GM23338 (cell line): ENCODE measurements around the gene PFN2. TPM values are rescaled to one million over a fixed set of nuclear protein-coding genes. Genes with fewer than 3 reads are reported as not detected.

ENCODE experiments used
- ATAC-seq: fragments of 200-7000 bp; cut with Tn5 transposase; 3 replicates; pipeline ENCODE4 v1.9.1; 2020
- DNase-seq: peaks from one replicate; pipeline ENCODE4 v3.0.0-alpha.2; 2015; ENCODE audit warnings: low spot score
- H2AFZ ChIP-seq: fragments of 200-600 bp; sonication (generic); 2 replicates; pipeline ENCODE4 v1.8.0; 2016; ENCODE audit warnings: antibody characterized with exemption, mild to moderate bottlenecking, moderate library complexity
- H3F3A ChIP-seq: fragments of 200-600 bp; sonication (generic); replicated peaks from 2 replicates; pipeline ENCODE4 v1.8.0; 2017; ENCODE audit warnings: antibody characterized with exemption, mixed run types, low read depth
- H3K27ac ChIP-seq: fragments of 200-600 bp; sonication (generic); 2 replicates; pipeline ENCODE4 v1.6.1; 2016; ENCODE audit warnings: low read depth
- H3K27me3 ChIP-seq: fragments of 200-600 bp; sonication (generic); 2 replicates; pipeline ENCODE4 v1.8.0; 2016; ENCODE audit warnings: mild to moderate bottlenecking, mixed run types, moderate library complexity; ENCODE audit not compliant: insufficient read depth
- H3K36me3 ChIP-seq: fragments of 200-600 bp; sonication (generic); 2 replicates; pipeline ENCODE4 v1.8.0; 2016; ENCODE audit warnings: mild to moderate bottlenecking; ENCODE audit not compliant: insufficient read depth
- H3K4me1 ChIP-seq: fragments of 200-600 bp; sonication (generic); 2 replicates; pipeline ENCODE4 v1.8.0; 2016; ENCODE audit warnings: mild to moderate bottlenecking, moderate library complexity; ENCODE audit not compliant: insufficient read depth
- H3K4me2 ChIP-seq: fragments of 200-600 bp; sonication (generic); 2 replicates; pipeline ENCODE4 v1.7.1; 2017; ENCODE audit warnings: mixed run types
- H3K4me3 ChIP-seq: fragments of 200-600 bp; sonication (generic); 2 replicates; pipeline ENCODE4 v1.6.1; 2016; ENCODE audit warnings: mixed run types
- H3K79me2 ChIP-seq: fragments of 200-600 bp; sonication (generic); replicated peaks from 2 replicates; pipeline ENCODE4 v1.8.0; 2017; ENCODE audit warnings: mild to moderate bottlenecking; ENCODE audit not compliant: insufficient read depth
- H3K9me2 ChIP-seq: fragments of 200-600 bp; sonication (generic); 2 replicates; pipeline ENCODE4 v1.8.0; 2017; ENCODE audit not compliant: insufficient read depth
- H4K20me1 ChIP-seq: fragments of 200-600 bp; sonication (generic); replicated peaks from 2 replicates; pipeline ENCODE4 v1.8.0; 2017; ENCODE audit warnings: mild to moderate bottlenecking; ENCODE audit not compliant: insufficient read depth
- H3K27ac Mint-ChIP-seq: 2 replicates; pipeline ENCODE4 v1.8.0; 2020; ENCODE audit warnings: inconsistent platforms, mild to moderate bottlenecking, moderate library complexity, mixed read lengths
- H3K27me3 Mint-ChIP-seq: 3 replicates; pipeline ENCODE4 v1.8.0; 2022; ENCODE audit warnings: low read depth, mild to moderate bottlenecking, moderate library complexity, mixed read lengths, inconsistent platforms; ENCODE audit not compliant: insufficient read depth, poor library complexity
- H3K36me3 Mint-ChIP-seq: 3 replicates; pipeline ENCODE4 v1.8.0; 2021; ENCODE audit warnings: low read depth, mild to moderate bottlenecking, inconsistent platforms, moderate library complexity, mixed read lengths
- H3K4me1 Mint-ChIP-seq: 3 replicates; pipeline ENCODE4 v1.8.0; 2020; ENCODE audit warnings: mild to moderate bottlenecking, inconsistent platforms, mixed read lengths
- H3K4me3 Mint-ChIP-seq: 3 replicates; pipeline ENCODE4 v1.8.0; 2021; ENCODE audit warnings: moderate library complexity, mild to moderate bottlenecking, inconsistent platforms, mixed read lengths
- H3K9me3 Mint-ChIP-seq: 3 replicates; pipeline ENCODE4 v1.8.0; 2020; ENCODE audit warnings: moderate library complexity, mild to moderate bottlenecking, inconsistent platforms, mixed read lengths
- CREB1 ChIP-seq: fragments of 250-450 bp; sonication (Bioruptor Pico); IDR thresholded peaks from 2 replicates; pipeline ENCODE4 v1.5.0; 2020; ENCODE audit warnings: low read depth, mild to moderate bottlenecking, moderate library complexity
- ETS1 ChIP-seq: IDR thresholded peaks from 2 replicates; pipeline ENCODE4 v1.6.1; 2016; ENCODE audit warnings: antibody characterized with exemption
- NANOG ChIP-seq: IDR thresholded peaks from 2 replicates; pipeline ENCODE4 v1.6.1; 2016; ENCODE audit warnings: antibody characterized with exemption, borderline replicate concordance
- POLR2AphosphoS5 ChIP-seq: IDR thresholded peaks from 2 replicates; pipeline ENCODE4 v1.6.1; 2016; ENCODE audit warnings: antibody characterized with exemption, low read depth
- REST ChIP-seq: IDR thresholded peaks from one replicate; pipeline ENCODE4 v1.6.1; 2018; ENCODE audit warnings: antibody characterized with exemption; ENCODE audit not compliant: unreplicated experiment
- STAT1 ChIP-seq: IDR thresholded peaks from one replicate; pipeline ENCODE4 v1.6.1; 2016; ENCODE audit warnings: antibody characterized with exemption; ENCODE audit not compliant: unreplicated experiment
- ZNF114 ChIP-seq: fragments of 250-450 bp; sonication (Bioruptor Pico); IDR thresholded peaks from 2 replicates; pipeline ENCODE4 v1.5.0; 2020; ENCODE audit warnings: mild to moderate bottlenecking, moderate library complexity
- ZNF462 ChIP-seq: fragments of 250-450 bp; sonication (Bioruptor Pico); IDR thresholded peaks from 2 replicates; pipeline ENCODE4 v1.5.0; 2020; ENCODE audit warnings: mild to moderate bottlenecking, moderate library complexity
- polyA plus RNA-seq: library from polyadenylated mRNA; unstranded; fragments of >200 nt; fragmentation: Nextera tagmentation; extraction: Ambion mirVana; gene quantifications from 2 replicates; pipeline ENCODE4 v1.2.1, GENCODE V29; 2016
- total RNA-seq: library from RNA; depleted of rRNA; stranded (reverse); fragments of >200 nt; shearing (Covaris generic); gene quantifications from 2 replicates; pipeline ENCODE4 v1.2.3, GENCODE V29; 2014
- TF ChIP-seq, protein P1 (sequence below), 2 experiments: fragments of 200-600 bp in 1 of 2; sonication (generic) in 1 of 2; conservative IDR thresholded peaks; 2 replicates each; pipeline versions ENCODE4 v1.5.1 to v1.6.1; 2016 to 2017; ENCODE audit warnings: antibody characterized with exemption in 2 of 2, low read depth in 2 of 2, mild to moderate bottlenecking in 2 of 2, moderate library complexity in 1 of 2

PFN2 gene
- total and polyA plus RNA-seq, 2 experiments from 2014 or later, result 183 to 212 TPM

DNA sequence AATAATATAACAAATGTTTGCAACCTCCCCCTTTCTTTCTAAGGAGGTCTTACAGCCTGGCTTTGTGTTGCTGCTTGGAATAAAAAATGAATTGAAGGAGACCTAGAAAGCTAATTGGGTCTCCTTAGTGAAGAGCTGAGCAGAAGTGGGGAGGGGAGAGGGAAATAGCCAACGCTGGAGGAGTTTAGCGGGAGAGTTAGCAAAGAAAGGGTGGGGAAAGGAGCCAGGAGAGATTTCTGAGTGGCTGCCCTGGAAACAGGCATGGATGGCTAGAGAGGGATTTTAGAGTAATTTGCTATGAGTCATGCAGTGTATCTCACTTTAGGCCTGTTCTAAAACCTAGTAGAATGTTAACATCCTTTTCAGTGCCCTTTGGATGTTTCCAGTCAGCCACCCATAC, 45.2 kb upstream of the PFN2 start (continued):
- no peak for TF ChIP-seq REST
- TF ChIP-seq, protein P1, sequence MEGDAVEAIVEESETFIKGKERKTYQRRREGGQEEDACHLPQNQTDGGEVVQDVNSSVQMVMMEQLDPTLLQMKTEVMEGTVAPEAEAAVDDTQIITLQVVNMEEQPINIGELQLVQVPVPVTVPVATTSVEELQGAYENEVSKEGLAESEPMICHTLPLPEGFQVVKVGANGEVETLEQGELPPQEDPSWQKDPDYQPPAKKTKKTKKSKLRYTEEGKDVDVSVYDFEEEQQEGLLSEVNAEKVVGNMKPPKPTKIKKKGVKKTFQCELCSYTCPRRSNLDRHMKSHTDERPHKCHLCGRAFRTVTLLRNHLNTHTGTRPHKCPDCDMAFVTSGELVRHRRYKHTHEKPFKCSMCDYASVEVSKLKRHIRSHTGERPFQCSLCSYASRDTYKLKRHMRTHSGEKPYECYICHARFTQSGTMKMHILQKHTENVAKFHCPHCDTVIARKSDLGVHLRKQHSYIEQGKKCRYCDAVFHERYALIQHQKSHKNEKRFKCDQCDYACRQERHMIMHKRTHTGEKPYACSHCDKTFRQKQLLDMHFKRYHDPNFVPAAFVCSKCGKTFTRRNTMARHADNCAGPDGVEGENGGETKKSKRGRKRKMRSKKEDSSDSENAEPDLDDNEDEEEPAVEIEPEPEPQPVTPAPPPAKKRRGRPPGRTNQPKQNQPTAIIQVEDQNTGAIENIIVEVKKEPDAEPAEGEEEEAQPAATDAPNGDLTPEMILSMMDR (conservative IDR thresholded peaks at IDR 0.05; ENCODE audit: low read depth in 2 of 2), result no peak

DNA sequence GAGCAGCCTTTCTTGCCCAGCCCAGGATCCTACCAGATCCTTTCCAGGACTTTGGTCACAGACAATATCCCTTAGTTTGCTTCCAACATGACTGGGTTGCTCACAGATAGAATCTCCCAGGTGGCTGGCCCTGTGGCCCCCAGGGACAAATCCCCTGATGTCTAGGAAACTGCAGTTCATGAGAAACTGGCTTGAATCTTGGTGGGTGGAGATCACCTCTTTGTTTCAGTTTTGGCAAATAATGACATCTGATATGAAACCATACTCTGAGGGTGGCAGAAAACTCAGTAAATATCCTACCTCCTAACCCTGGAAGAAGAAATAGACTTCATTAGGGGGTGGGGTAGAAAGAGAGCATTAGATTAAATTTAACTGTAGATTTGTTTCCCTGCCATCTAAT, 44.1 kb upstream of the PFN2 start:
- H3K36me3 ChIP-seq, result no peaks in the 10 kb centered on the region
- ATAC-seq (no peak), DNase-seq (no peak)
- no peaks in the 10 kb centered on the region for H3K4me1 ChIP-seq
- H3K4me2 ChIP-seq, result no peak overlapping the region
- H3K27ac ChIP-seq, result no peak overlapping the region
- no peaks in the 10 kb centered on the region for H3K4me1 Mint-ChIP-seq
- no peaks in the 10 kb centered on the region for H3K27me3 Mint-ChIP-seq
- H3K9me2 ChIP-seq, result peaks cover 10% of the 10 kb centered on the region; the same call in 1 of the 2 replicates
- H3K27ac Mint-ChIP-seq, result no peak overlapping the region
- H3K4me3 ChIP-seq, result no peak overlapping the region
- H3K9me3 Mint-ChIP-seq, result no peaks in the 10 kb centered on the region
- H3K27me3 ChIP-seq, result no peaks in the 10 kb centered on the region
- H2AFZ ChIP-seq, result no peak overlapping the region
- no peaks in the 10 kb centered on the region for H4K20me1 ChIP-seq
- H3K4me3 Mint-ChIP-seq, result no peak overlapping the region
- no peaks in the 10 kb centered on the region for H3K79me2 ChIP-seq
- no peak for TF ChIP-seq REST
- no peak for TF ChIP-seq POLR2AphosphoS5
- TF ChIP-seq ZNF114 (CRISPR knock-in tag), result no peak
- no peak for TF ChIP-seq STAT1
- TF ChIP-seq NANOG, result no peak
- TF ChIP-seq ZNF462, result no peak
- TF ChIP-seq CREB1 (CRISPR knock-in tag), result no peak
- no peak for TF ChIP-seq ETS1
- no peaks in the 10 kb centered on the region for H3F3A ChIP-seq
- no peaks in the 10 kb centered on the region for H3K36me3 Mint-ChIP-seq
